AG09309 (cell line): ENCODE data around the gene UQCRHL.

Source experiments
- DNase-seq: peaks from one replicate; pipeline ENCODE4 v3.0.0-alpha.2; 2010; ENCODE audit warnings: low read depth
- H3K4me3 ChIP-seq: 2 replicates; pipeline ENCODE4 v1.5.1; 2011; ENCODE audit warnings: mild to moderate bottlenecking, low read depth, low read length, moderate library complexity; ENCODE audit not compliant: control insufficient read depth
- TF ChIP-seq, protein P1 (sequence below): IDR thresholded peaks from 2 replicates; pipeline ENCODE4 v1.5.1; 2011; ENCODE audit warnings: mild to moderate bottlenecking, low read depth, low read length, inconsistent platforms; ENCODE audit not compliant: insufficient read depth, control insufficient read depth; ENCODE audit errors: missing control alignments

Gene UQCRHL

GRCh38 chr1:15757575-15758342, 49.7 kb downstream of the UQCRHL start:
- TF ChIP-seq, protein P1, sequence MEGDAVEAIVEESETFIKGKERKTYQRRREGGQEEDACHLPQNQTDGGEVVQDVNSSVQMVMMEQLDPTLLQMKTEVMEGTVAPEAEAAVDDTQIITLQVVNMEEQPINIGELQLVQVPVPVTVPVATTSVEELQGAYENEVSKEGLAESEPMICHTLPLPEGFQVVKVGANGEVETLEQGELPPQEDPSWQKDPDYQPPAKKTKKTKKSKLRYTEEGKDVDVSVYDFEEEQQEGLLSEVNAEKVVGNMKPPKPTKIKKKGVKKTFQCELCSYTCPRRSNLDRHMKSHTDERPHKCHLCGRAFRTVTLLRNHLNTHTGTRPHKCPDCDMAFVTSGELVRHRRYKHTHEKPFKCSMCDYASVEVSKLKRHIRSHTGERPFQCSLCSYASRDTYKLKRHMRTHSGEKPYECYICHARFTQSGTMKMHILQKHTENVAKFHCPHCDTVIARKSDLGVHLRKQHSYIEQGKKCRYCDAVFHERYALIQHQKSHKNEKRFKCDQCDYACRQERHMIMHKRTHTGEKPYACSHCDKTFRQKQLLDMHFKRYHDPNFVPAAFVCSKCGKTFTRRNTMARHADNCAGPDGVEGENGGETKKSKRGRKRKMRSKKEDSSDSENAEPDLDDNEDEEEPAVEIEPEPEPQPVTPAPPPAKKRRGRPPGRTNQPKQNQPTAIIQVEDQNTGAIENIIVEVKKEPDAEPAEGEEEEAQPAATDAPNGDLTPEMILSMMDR = no peak
- H3K4me3 ChIP-seq = peak overlapping the region; percentile 63
- no peak for DNase-seq
